Esophagus muscularis mucosa (tissue), 3 donors: ENCODE data around the gene RABAC1.

Source experiments
- CTCF ChIP-seq, 3 experiments: fragments of 200-600 bp in 2 of 3; fragments of 450-650 bp in 1 of 3; sonication (generic) in 2 of 3; IDR thresholded peaks; one replicate each; pipeline ENCODE4 v1.5.1; 2017 to 2019; ENCODE audit warnings: antibody characterized with exemption in 3 of 3, mild to moderate bottlenecking in 2 of 3, moderate library complexity in 1 of 3
- POLR2A ChIP-seq: fragments of 450-650 bp; IDR thresholded peaks from one replicate; pipeline ENCODE4 v1.6.1; 2017; ENCODE audit warnings: antibody characterized with exemption, moderate library complexity, mild to moderate bottlenecking, low read depth

- TF ChIP-seq CTCF (IDR thresholded peaks at IDR 0.05) (no peak), POLR2A (no peak)
Observed at GRCh38 chr19:41945135-41945766, 13.9 kb downstream of the RABAC1 start.
